Activated CD8-positive, alpha-beta T cell treated with anti-CD3 and anti-CD28 coated beads for 36 hours (primary cell): ENCODE results near the gene SH3BP4. TPM values are rescaled to one million over a fixed set of nuclear protein-coding genes. Genes with fewer than 3 reads are reported as not detected.

Experiments used
- ATAC-seq: fragments of 200-7000 bp; cut with Tn5 transposase; one replicate; pipeline ENCODE4 v1.10.0; 2021; ENCODE audit warnings: mild to moderate bottlenecking, moderate library complexity
- CTCF ChIA-PET: fragments of 350-600 bp; sonication (Branson Sonifier 250); formaldehyde crosslinking; loops from one replicate; lab custom pipeline; 2021; ENCODE audit warnings: antibody characterized with exemption; lab: Charles Lee
- POLR2A ChIA-PET: fragments of 350-600 bp; sonication (Branson Sonifier 250); formaldehyde crosslinking; loops from one replicate; lab custom pipeline; 2021; ENCODE audit warnings: antibody characterized with exemption; lab: Charles Lee
- DNase-seq: peaks from one replicate; pipeline ENCODE4 v3.0.0-alpha.2; 2020
- H3K27ac Mint-ChIP-seq: one replicate; pipeline ENCODE4 v1.8.0; 2021; ENCODE audit warnings: mild to moderate bottlenecking, mixed read lengths
- H3K27me3 Mint-ChIP-seq: one replicate; pipeline ENCODE4 v1.8.0; 2021; ENCODE audit warnings: mixed read lengths
- H3K36me3 Mint-ChIP-seq: one replicate; pipeline ENCODE4 v1.8.0; 2021; ENCODE audit warnings: low read depth, mixed read lengths
- H3K4me1 Mint-ChIP-seq: one replicate; pipeline ENCODE4 v1.8.0; 2021; ENCODE audit warnings: low read depth, mixed read lengths
- H3K4me3 Mint-ChIP-seq: one replicate; pipeline ENCODE4 v1.8.0; 2021; ENCODE audit warnings: mild to moderate bottlenecking, moderate library complexity, mixed read lengths
- H3K9me3 Mint-ChIP-seq: one replicate; pipeline ENCODE4 v1.8.0; 2021; ENCODE audit warnings: mixed read lengths
- intact Hi-C: fragments of 100-400 bp; cut with micrococcal nuclease; formaldehyde crosslinking; loops from one replicate; pipeline ENCODE4 v1.10.0; 2022
- total RNA-seq, 2 experiments: library from RNA; stranded (reverse); gene quantifications; one replicate each; pipeline ENCODE4 v1.2.3, GENCODE V29; 2021
- TF ChIP-seq, protein P1 (sequence below): fragments of 200-600 bp; IDR thresholded peaks from one replicate; pipeline ENCODE4 v1.8.0; 2022; ENCODE audit warnings: antibody characterized with exemption, mild to moderate bottlenecking

SH3BP4 gene
- total RNA-seq, 2 experiments from 2014 or later = 0.14 to 0.54 TPM

- Mint-ChIP-seq H3K9me3 (no peaks in the 10 kb centered on the region), H3K4me3 (no peak overlapping the region), H3K27ac (no peak overlapping the region), H3K27me3 (no peaks in the 10 kb centered on the region), H3K36me3 (no peaks in the 10 kb centered on the region), H3K4me1 (no peaks in the 10 kb centered on the region)
- intact Hi-C loops = no loop called here
- ATAC-seq (no peak), DNase-seq (no peak)
- POLR2A ChIA-PET = no interaction called here
- CTCF ChIA-PET = no interaction called here
- TF ChIP-seq, protein P1, sequence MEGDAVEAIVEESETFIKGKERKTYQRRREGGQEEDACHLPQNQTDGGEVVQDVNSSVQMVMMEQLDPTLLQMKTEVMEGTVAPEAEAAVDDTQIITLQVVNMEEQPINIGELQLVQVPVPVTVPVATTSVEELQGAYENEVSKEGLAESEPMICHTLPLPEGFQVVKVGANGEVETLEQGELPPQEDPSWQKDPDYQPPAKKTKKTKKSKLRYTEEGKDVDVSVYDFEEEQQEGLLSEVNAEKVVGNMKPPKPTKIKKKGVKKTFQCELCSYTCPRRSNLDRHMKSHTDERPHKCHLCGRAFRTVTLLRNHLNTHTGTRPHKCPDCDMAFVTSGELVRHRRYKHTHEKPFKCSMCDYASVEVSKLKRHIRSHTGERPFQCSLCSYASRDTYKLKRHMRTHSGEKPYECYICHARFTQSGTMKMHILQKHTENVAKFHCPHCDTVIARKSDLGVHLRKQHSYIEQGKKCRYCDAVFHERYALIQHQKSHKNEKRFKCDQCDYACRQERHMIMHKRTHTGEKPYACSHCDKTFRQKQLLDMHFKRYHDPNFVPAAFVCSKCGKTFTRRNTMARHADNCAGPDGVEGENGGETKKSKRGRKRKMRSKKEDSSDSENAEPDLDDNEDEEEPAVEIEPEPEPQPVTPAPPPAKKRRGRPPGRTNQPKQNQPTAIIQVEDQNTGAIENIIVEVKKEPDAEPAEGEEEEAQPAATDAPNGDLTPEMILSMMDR = no peak
These were observed 39.4 kb upstream of the SH3BP4 start for GRCh38 chr2:234912437-234912836.

- no peaks in the 10 kb centered on the region for H3K36me3 Mint-ChIP-seq
- ChIA-PET CTCF (no interaction called here), POLR2A (no interaction called here)
- TF ChIP-seq, protein P1 = no peak
- H3K4me1 Mint-ChIP-seq = no peaks in the 10 kb centered on the region
- ATAC-seq (no peak), DNase-seq (no peak)
- H3K9me3 Mint-ChIP-seq = no peaks in the 10 kb centered on the region
- no peak overlapping the region for H3K4me3 Mint-ChIP-seq
- intact Hi-C loops = no loop called here
- no peak overlapping the region for H3K27ac Mint-ChIP-seq
- H3K27me3 Mint-ChIP-seq = no peaks in the 10 kb centered on the region
These were observed 38.6 kb upstream of the SH3BP4 start for GRCh38 chr2:234913208-234913626.

GRCh38 chr2:234914371-234915154, 37.3 kb upstream of the SH3BP4 start:
- H3K4me3 Mint-ChIP-seq = no peak overlapping the region
- intact Hi-C loops = no loop called here
- no peak for ATAC-seq

DNA sequence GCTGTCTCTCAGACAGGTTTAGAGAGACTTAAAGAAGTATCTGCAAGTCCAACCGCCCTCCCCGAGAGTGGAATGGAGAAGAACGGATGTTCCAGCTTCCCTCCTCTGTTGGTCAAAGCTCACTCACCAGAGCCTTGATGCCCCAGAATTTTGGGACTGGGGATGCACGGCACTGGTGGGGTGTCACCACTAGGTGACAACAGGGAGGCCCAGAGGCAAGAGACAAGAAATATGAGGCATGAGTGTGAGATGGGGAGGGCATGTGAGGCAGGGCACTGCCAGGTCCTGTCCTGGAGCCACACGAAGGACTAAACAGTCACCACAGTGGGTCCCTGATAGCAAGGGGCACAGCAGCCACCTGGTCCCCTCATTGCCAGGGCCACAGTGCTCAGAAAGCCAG, 35.1 kb upstream of the SH3BP4 start:
- TF ChIP-seq, protein P1 = no peak
- H3K4me1 Mint-ChIP-seq = no peaks in the 10 kb centered on the region
- POLR2A ChIA-PET = no interaction called here
- DNase-seq (no peak), ATAC-seq (no peak)
- intact Hi-C loops = no loop called here
- H3K9me3 Mint-ChIP-seq = no peaks in the 10 kb centered on the region
- no peak overlapping the region for H3K4me3 Mint-ChIP-seq
- H3K27ac Mint-ChIP-seq = no peak overlapping the region
- CTCF ChIA-PET = no interaction called here
- H3K27me3 Mint-ChIP-seq = peaks cover 7% of the 10 kb centered on the region
- no peaks in the 10 kb centered on the region for H3K36me3 Mint-ChIP-seq

More at GRCh38 chr2:234914371-234915154, 37.3 kb upstream of the SH3BP4 start:
- peaks cover 3% of the 10 kb centered on the region for H3K27me3 Mint-ChIP-seq
- TF ChIP-seq, protein P1 = no peak
- no peaks in the 10 kb centered on the region for H3K36me3 Mint-ChIP-seq
- no peak for DNase-seq
- no peaks in the 10 kb centered on the region for H3K4me1 Mint-ChIP-seq
- POLR2A ChIA-PET = no interaction called here
- no peak overlapping the region for H3K27ac Mint-ChIP-seq
- CTCF ChIA-PET = no interaction called here
- no peaks in the 10 kb centered on the region for H3K9me3 Mint-ChIP-seq

DNA sequence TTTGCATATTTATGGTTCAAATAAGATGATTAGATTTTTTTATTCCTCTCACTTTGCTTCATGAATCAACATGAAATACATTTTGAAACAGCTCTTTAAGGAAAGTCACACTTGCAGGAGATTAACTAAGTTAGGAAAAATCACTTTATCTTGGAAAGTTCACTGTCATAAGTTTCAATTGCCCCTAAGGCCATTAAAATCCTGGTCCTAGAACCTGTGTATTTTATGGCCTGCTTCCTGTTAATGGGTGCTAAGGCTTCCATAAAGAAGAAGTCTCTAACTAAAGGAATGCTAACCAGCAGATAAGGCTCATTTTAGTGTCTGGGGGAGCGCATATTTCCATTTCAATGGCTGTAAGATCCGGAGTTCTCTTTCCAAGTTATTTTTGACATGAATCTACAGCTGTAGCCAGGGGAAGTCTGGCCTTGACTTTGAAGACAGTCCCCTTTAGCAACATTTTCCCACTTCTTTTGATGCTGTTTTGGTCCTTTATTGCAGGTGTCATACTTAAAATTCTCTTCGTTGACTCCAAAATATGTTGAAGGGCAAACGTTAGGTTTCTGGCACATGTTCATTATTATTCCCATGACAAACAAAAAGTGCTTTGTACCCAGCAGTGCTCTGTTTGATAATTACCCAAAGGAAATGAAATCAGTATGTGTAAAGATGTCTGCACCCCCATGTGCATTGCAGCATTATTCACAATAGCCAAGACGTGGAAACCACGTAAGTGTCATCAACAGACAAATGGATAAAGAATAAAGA, 34.4 kb upstream of the SH3BP4 start:
- no peaks in the 10 kb centered on the region for H3K9me3 Mint-ChIP-seq
- TF ChIP-seq, protein P1 = no peak
- no peak overlapping the region for H3K27ac Mint-ChIP-seq
- no peak for DNase-seq
- no peaks in the 10 kb centered on the region for H3K36me3 Mint-ChIP-seq
- peaks cover 7% of the 10 kb centered on the region for H3K27me3 Mint-ChIP-seq
- POLR2A ChIA-PET = no interaction called here
- intact Hi-C loops = no loop called here
- no peaks in the 10 kb centered on the region for H3K4me1 Mint-ChIP-seq
- ATAC-seq = no peak
- CTCF ChIA-PET = no interaction called here
- no peak overlapping the region for H3K4me3 Mint-ChIP-seq
